Parathyroid adenoma (tissue), 2 donors: Measurements from ENCODE around the gene RIPOR2.

Experiments
- H2AFZ ChIP-seq: fragments of 300-600 bp; sonication (generic); one replicate; pipeline ENCODE4 v1.7.0; 2017; ENCODE audit warnings: antibody characterized with exemption, mild to moderate bottlenecking
- H3K27ac ChIP-seq: fragments of 300-600 bp; sonication (generic); one replicate; pipeline ENCODE4 v1.7.0; 2017
- H3K27me3 ChIP-seq: fragments of 300-600 bp; sonication (generic); one replicate; pipeline ENCODE4 v1.7.0; 2017; ENCODE audit warnings: low read length; ENCODE audit not compliant: control insufficient read depth, insufficient read depth
- H3K36me3 ChIP-seq: fragments of 300-600 bp; sonication (generic); one replicate; pipeline ENCODE4 v1.7.0; 2017; ENCODE audit warnings: low read length; ENCODE audit not compliant: control insufficient read depth, insufficient read depth
- H3K4me1 ChIP-seq: fragments of 300-600 bp; sonication (generic); one replicate; pipeline ENCODE4 v1.7.0; 2017; ENCODE audit warnings: control low read depth
- H3K4me2 ChIP-seq: fragments of 300-600 bp; sonication (generic); one replicate; pipeline ENCODE4 v1.7.0; 2017; ENCODE audit warnings: low read length
- H3K4me3 ChIP-seq: fragments of 300-600 bp; sonication (generic); one replicate; pipeline ENCODE4 v1.7.0; 2017; ENCODE audit warnings: low read depth, low read length
- H3K79me2 ChIP-seq: fragments of 300-600 bp; sonication (generic); one replicate; pipeline ENCODE4 v1.7.0; 2017; ENCODE audit warnings: control low read depth
- H3K9ac ChIP-seq: fragments of 300-600 bp; sonication (generic); one replicate; pipeline ENCODE4 v1.7.0; 2017; ENCODE audit warnings: mild to moderate bottlenecking
- H3K9me3 ChIP-seq: fragments of 300-600 bp; sonication (generic); one replicate; pipeline ENCODE4 v1.7.0; 2017; ENCODE audit warnings: low read length; ENCODE audit not compliant: control insufficient read depth
- CTCF ChIP-seq: fragments of 300-600 bp; sonication (generic); IDR thresholded peaks from one replicate; pipeline ENCODE4 v1.7.0; 2017; ENCODE audit warnings: antibody characterized with exemption, mild to moderate bottlenecking
- donor health status: primary hyperparathyroidism.

Gene RIPOR2

GRCh38 chr6:24777227-24777626 is 158.5 kb downstream of the RIPOR2 start:
- H2AFZ ChIP-seq = no peak overlapping the region
- H3K4me2 ChIP-seq = no peak overlapping the region
- no peak for TF ChIP-seq CTCF
- no peak overlapping the region for H3K27ac ChIP-seq
- H3K79me2 ChIP-seq = peaks cover 4% of the 10 kb centered on the region
- no peak overlapping the region for H3K4me3 ChIP-seq
- H3K36me3 ChIP-seq = no peaks in the 10 kb centered on the region
- no peak overlapping the region for H3K9ac ChIP-seq
- H3K9me3 ChIP-seq = no peaks in the 10 kb centered on the region
- no peaks in the 10 kb centered on the region for H3K27me3 ChIP-seq
- H3K4me1 ChIP-seq = peaks cover 3% of the 10 kb centered on the region

DNA sequence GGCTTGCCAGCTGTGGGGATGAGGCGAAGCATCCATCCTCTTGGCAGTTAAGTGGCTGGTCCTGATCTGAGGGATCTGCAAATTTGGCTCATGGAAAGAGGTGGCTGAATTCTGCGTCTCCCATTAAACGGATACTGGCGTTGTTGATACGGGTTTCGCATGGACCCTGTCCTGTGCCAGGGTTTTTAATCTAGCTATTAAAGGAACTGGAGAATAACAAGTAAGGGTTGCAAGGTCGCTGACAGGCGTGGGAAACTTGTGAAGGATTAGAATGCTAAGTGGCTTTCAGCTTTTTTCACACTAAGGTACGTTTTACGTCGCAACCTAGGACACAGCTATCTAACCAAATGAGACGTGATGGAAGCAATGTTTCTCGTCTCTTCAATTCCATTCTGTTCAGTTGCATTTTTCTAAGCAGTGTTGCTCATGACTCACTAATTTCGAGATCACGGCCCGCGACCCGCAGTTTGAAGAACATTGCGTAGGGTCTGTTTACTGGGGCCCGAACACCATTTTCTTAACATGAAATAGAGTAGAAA is 160.2 kb downstream of the RIPOR2 start:
- no peak overlapping the region for H3K9ac ChIP-seq
- H3K27ac ChIP-seq = peak overlapping the region; percentile 80
- peaks cover 3% of the 10 kb centered on the region for H3K4me1 ChIP-seq
- TF ChIP-seq CTCF = no peak
- H3K4me3 ChIP-seq = peak overlapping the region; percentile 100
- H3K9me3 ChIP-seq = no peaks in the 10 kb centered on the region
- no peaks in the 10 kb centered on the region for H3K36me3 ChIP-seq
- peaks cover 4% of the 10 kb centered on the region for H3K79me2 ChIP-seq
- peak overlapping the region; percentile 100 for H3K4me2 ChIP-seq
- no peaks in the 10 kb centered on the region for H3K27me3 ChIP-seq
- H2AFZ ChIP-seq = peak overlapping the region; percentile 100

- H3K79me2 ChIP-seq = peaks cover 4% of the 10 kb centered on the region
- H3K9me3 ChIP-seq = no peaks in the 10 kb centered on the region
- H3K4me3 ChIP-seq = peak within 1 kb of the TSS; percentile 100
- H3K4me1 ChIP-seq = peaks cover 2% of the 10 kb centered on the region
- H3K27ac ChIP-seq = peak within 1 kb of the TSS; percentile 80
- no peaks in the 10 kb centered on the region for H3K27me3 ChIP-seq
- H2AFZ ChIP-seq = peak within 1 kb of the TSS; percentile 100
- H3K4me2 ChIP-seq = peak within 1 kb of the TSS; percentile 100
- TF ChIP-seq CTCF = no peak
- H3K9ac ChIP-seq = no peak within 1 kb of the TSS
- no peaks in the 10 kb centered on the region for H3K36me3 ChIP-seq
Observed at GRCh38 chr6:24774696-24775519, 160.9 kb downstream of the RIPOR2 start, which contains the start of gene GMNN. Gene GMNN, plus strand, starts transcription at chr6:24774937. Its CDS starts 2,310 bp downstream, at chr6:24777247.

- no peak overlapping the region for H3K4me2 ChIP-seq
- H2AFZ ChIP-seq = no peak overlapping the region
- no peaks in the 10 kb centered on the region for H3K36me3 ChIP-seq
- H3K27me3 ChIP-seq = no peaks in the 10 kb centered on the region
- no peak overlapping the region for H3K9ac ChIP-seq
- H3K9me3 ChIP-seq = no peaks in the 10 kb centered on the region
- no peak overlapping the region for H3K4me3 ChIP-seq
- no peak overlapping the region for H3K27ac ChIP-seq
- H3K79me2 ChIP-seq = no peaks in the 10 kb centered on the region
- H3K4me1 ChIP-seq = no peaks in the 10 kb centered on the region
- TF ChIP-seq CTCF = no peak
Observed at GRCh38 chr6:24768361-24768760, 167.4 kb downstream of the RIPOR2 start.
